HG02943 (cell line): Measurements from ENCODE around the gene ADGRF1.

ENCODE experiments used
- ATAC-seq: cut with Tn5 transposase; IDR thresholded peaks from one replicate; pipeline ENCODE4 v1.9.1; 2021; ENCODE audit warnings: mild to moderate bottlenecking, low read depth, moderate library complexity; ENCODE audit not compliant: unreplicated experiment

Gene ADGRF1

DNA sequence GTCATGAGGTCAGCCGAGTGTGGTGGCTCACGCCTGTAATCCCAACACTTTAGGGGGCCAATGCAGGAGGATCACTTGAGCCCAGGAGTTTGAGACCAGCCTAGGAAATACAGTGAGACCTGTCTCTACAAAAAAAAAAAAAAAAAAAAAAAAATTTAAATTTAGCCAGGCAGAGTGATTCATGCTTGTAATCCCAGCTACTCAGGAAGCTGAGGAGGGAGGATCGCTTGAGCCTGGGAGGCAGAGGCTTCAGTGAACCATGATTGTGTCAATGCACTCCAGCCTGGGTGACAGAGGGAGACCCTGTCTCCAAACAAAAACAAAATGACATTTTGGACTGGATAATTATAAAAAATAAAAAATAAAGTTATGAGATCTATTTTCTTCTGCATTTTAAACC, 56.2 kb downstream of the ADGRF1 start:
- ATAC-seq = no peak

GRCh38 chr6:46983007-46983411, 59.1 kb downstream of the ADGRF1 start:
- no peak for ATAC-seq

DNA sequence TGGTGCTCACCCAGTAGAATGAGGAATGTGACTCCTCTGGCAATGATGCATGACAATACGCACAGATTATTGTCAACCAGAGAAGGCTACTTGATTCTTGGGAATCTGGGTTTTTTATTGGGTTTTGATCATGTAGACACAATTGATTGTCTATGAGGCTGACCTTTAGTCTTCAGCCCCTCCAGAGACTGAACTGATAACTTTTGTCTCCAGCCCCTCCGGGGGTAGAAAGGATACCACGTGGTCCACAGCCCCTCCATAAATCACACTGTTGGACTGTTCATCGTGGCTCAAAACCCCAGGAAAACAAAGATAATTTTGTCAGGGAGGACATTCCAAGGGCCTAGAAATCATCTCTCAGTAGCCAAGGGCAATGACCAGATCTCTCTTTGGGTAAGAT, 62.9 kb downstream of the ADGRF1 start:
- no peak for ATAC-seq

DNA sequence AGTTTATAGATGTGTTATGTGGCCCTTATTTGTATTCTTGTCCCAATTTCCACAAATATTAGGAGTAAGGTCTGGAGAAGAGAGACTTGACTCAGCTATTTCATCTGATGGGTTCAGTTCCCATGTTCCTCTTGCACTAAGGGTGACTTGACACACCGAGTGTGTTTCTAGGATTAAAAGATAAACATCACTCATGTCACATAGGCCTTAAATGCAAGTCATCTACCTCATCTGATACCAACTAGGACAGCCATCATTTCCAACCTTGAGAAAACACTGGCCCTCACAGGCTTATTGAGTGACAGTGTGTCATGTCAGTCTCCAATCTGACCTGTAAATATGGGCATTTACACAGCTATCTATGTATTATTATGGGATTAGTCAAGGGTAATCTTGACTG, 67.3 kb downstream of the ADGRF1 start:
- ATAC-seq = no peak

DNA sequence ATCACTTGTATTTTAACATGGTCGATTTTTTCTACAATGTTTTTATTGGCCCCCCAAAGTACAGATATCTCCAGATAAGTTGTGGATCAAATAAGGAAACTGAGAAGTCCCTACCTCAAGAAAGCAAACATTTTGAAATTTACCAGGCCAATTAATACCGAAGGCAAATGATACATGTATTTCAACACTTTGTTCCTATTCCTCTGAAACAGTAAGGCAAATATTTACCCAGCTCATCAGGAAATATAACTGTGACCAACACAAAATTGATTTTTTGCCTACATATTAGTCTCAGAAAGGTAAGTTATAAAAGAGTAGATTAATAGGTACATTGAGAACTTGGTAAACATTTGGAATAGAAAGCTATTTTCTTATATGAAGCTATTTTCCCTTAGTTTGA, 69.1 kb downstream of the ADGRF1 start:
- no peak for ATAC-seq

DNA sequence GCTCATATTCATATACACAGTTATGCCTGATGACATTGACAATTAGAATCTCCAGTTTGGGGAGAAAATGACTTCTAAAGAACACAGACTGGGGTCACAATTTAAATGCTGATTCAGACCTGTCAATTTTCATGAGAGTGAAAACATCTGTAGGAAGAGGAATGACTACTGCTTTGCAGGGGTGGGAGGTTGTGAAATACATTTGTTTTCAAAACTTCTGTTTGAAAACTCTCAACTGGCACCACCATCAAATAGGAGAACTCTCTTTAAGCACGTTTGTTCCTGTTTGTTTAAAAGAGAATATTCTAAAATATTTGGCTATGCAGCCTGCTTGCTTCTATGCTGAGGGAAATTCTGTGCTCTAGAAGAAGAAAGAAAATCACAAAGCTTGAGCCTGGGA, 69.6 kb downstream of the ADGRF1 start:
- no peak for ATAC-seq

GRCh38 chr6:46969206-46969605, 72.9 kb downstream of the ADGRF1 start:
- ATAC-seq = no peak

DNA sequence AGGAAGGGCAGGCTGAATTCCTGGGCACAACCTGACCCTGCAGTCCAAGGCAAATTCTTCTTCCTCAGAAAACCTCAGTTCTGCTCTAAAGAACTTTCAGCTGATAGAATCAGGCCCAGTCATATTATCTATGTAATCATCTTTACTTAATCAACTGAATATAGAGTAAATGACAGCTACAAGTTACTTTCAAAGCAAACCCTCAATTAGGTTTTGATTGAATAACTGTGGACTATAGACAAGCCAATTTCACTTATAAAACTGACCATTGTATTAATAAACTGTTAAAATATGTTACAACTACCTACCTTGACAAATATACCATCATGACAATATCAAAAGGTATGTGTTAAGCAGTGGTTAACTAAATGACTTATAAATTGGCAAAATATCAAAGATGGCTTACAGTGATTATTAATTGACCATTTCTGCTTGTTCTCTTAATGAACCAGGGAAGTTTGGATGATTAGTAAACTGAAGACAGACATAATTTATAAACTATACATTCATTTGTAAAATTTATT, 74.2 kb downstream of the ADGRF1 start:
- no peak for ATAC-seq

GRCh38 chr6:46964716-46965519, 77.2 kb downstream of the ADGRF1 start:
- no peak for ATAC-seq

GRCh38 chr6:46963626-46964025, 78.5 kb downstream of the ADGRF1 start:
- ATAC-seq = no peak

- no peak for ATAC-seq
Measured at GRCh38 chr6:46963039-46963438, 79.1 kb downstream of the ADGRF1 start.

DNA sequence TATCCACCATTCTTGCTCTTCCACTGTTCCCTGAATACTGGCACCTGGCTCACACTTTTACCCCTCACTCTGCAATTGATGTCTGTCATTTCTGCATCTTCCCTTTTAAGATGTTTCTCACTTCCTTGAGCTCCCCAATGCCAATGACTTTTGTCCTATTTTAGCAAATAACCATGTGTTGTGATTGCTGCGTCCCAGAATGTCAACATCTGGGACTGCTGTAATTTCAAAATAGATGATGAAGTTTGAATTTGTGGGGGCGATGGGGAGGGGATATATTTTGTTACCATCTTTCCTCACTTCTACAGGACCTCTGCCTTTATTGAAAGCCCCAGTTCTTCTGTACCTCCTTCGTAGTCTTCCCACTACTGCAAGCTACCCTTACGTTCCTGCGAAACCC, 80.4 kb downstream of the ADGRF1 start:
- no peak for ATAC-seq

DNA sequence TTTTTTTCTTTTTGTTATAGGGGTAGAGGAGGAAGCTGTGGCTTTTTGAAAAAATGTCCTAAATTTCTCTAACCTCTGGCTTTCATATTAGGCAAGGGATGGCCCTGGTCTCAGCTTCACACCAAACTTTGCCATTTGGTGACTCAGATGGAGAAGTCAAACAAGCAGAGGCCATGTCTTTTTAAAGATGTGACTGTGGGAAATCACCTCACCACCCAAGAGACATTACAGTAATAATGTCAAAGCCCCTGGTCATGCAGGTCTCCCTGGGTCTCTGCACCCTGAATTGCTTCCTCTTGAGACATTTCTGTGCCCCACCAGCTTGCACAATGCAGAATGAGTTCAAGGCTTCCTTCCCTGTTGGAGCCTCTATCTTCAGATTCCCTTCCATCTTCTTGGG, 80.9 kb downstream of the ADGRF1 start:
- ATAC-seq = no peak

GRCh38 chr6:46959419-46959818, 82.7 kb downstream of the ADGRF1 start:
- no peak for ATAC-seq

DNA sequence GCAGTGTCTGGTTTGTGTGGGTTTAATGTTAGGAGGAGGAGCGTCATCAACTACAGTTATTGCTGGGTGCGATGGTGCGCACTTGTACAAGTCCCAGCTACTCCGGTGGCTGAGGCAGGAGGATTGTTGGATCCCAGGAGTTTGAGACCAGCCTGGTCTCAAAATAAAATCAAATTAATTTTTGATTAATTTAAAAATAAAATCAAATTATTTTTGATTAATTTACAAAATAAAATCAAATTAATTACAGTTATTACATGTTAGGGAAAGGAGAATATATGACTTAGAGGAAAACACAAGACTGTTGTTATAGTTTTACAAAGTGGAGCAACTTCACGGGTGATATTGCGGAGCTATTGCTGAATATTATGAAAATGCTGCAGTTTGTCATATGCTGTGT, 85.7 kb downstream of the ADGRF1 start:
- ATAC-seq = no peak

DNA sequence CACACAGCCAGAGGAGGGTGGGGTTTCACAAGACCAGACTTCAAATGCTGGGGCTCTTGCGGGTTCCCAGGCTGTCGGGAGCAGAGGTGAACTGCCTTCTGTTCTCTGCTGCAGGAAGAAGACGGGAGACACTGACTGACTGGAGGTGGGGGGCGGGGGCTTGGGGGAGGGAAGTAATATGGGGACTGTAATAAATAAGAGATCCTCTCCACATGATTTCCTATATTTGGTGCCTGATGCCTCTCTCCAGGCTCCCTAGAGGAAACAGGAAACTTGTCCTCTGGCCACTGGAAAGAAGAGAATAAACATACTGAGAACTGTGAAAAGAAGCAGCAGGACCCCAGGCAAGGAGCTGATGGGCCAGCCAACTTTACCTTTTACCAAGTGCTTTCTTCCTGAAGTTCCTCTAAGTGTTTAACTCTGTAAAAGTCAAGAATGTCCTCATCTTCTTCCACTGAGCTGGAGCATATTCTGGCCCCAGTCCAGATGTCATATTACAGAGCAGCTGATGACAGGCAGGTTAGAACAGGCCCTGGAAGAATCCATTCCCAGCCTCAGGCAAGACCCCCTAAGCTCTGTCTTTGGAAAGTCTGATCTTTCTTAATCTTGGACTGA, 87.2 kb downstream of the ADGRF1 start:
- ATAC-seq = no peak

DNA sequence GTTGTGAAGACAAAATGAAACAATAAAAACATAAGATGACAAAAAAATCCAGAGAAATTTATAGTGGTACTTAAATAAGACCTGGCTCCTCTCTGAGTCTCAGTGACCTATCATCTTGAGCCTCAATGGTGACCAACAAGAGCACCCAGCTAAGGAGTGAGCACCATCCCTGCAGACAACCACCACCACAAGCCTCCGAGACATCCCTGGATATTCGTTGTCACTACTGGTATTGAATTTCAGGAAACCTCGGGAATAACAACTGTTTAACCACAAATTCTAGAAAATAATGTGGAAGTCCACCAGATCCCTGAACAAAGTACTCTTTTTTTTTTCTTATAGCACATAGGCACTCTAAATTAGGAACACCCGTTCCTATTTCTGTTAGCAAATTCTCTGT, 88.2 kb downstream of the ADGRF1 start:
- ATAC-seq = no peak

DNA sequence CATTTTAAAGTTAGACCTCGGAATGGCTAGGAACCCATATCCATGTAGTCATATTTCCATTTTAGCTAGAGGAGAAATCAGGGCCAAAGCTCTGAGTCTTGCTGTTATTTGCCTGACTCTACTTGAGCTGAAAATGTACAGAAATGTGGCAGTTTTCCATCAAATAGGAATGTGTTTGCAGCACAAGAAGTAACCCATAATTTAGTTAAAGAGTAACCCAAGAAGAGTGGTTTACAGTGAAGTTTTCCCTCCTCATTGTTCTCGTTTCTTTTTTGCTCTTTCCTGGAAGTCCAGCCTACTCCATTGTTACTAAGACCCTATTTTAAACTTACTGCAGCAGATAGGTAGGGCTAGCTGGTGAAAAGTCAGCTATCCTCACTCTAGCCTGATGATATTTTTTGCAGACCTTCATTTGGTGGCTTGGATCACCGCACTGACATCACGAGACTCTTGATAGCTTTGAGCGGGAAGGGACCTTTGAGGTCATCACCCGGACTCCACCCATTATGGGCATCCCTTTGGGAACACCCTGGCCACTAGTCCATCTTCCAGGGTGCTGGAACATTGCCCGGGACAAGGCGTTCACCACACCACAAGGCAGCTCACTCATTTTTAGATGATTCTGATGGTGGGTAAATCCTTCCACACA, 92.4 kb downstream of the ADGRF1 start:
- no peak for ATAC-seq

DNA sequence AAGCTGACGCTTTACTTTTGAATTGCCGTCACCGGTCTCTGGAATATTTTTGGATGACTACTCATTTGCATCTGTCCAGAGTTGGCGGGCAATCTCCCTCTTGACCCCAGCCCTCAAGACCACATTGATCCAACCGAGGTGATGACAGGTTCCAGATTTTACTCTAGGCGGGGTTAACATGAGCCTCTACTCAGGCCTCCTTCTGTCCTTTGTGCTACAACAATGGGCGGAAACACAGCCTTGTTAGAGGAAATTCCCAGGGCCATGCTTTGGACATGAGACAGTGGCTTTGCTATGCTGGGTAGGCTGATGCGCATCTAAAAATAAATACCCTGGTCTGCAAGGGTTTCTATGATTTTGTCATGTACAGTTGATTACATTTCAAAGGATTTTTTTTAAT, 93.4 kb downstream of the ADGRF1 start:
- no peak for ATAC-seq
